ENCODE data around the gene LRRN1. TPM values are rescaled to one million over a fixed set of nuclear protein-coding genes. Genes with fewer than 3 reads are reported as not detected.

Gene LRRN1
- total and polyA plus RNA-seq, 7 donors: 0.29 to 12.6 (median 5.1) TPM

- intact Hi-C loops (cut with DNase I): no loop called here
- no peaks in the 10 kb centered on the region for H3K27me3 ChIP-seq (ENCODE audit: insufficient read depth in 3 of 3, low read length in 2 of 3)
- no peak for TF ChIP-seq CTCF (IDR thresholded peaks at IDR 0.05)
- no peaks in the 10 kb centered on the region for H3K36me3 ChIP-seq (ENCODE audit: insufficient read depth in 1 of 2, low read depth in 1 of 2)
- no peaks in the 10 kb centered on the region for H3K9me3 ChIP-seq
- H3K27ac ChIP-seq: no peak overlapping the region
- H3K4me3 ChIP-seq: no peak overlapping the region
- DNase-seq: no peak
- no peak for ATAC-seq
- 80 to 95% (median 92%) methylated on average over 1 of the region's 1 CpG for WGBS, 3 donors
- H3K4me1 ChIP-seq: no peaks in the 10 kb centered on the region
Observed at GRCh38 chr3:3853544-3853943, 54.3 kb downstream of the LRRN1 start.

GRCh38 chr3:3855056-3855455 is 55.8 kb downstream of the LRRN1 start:
- no peaks in the 10 kb centered on the region for H3K4me1 ChIP-seq
- H3K27me3 ChIP-seq (ENCODE audit: insufficient read depth in 3 of 3, low read length in 2 of 3): no peaks in the 10 kb centered on the region
- ATAC-seq (no peak), DNase-seq (no peak)
- intact Hi-C loops (cut with DNase I): no loop called here
- no peaks in the 10 kb centered on the region for H3K36me3 ChIP-seq (ENCODE audit: insufficient read depth in 1 of 2, low read depth in 1 of 2)
- H3K27ac ChIP-seq: no peak overlapping the region
- H3K9me3 ChIP-seq: no peaks in the 10 kb centered on the region
- no peak for TF ChIP-seq CTCF (IDR thresholded peaks at IDR 0.05)
- no peak overlapping the region for H3K4me3 ChIP-seq

GRCh38 chr3:3860235-3860634 is 61.0 kb downstream of the LRRN1 start:
- no peaks in the 10 kb centered on the region for H3K9me3 ChIP-seq
- no peak overlapping the region for H3K27ac ChIP-seq
- TF ChIP-seq CTCF (IDR thresholded peaks at IDR 0.05): no peak
- DNase-seq: no peak
- WGBS, 3 donors: 69 to 75% (median 71%) methylated on average over 2 of the region's 2 CpGs
- no peaks in the 10 kb centered on the region for H3K36me3 ChIP-seq (ENCODE audit: insufficient read depth in 1 of 2, low read depth in 1 of 2)
- H3K4me1 ChIP-seq: no peaks in the 10 kb centered on the region
- ATAC-seq: no peak
- no peaks in the 10 kb centered on the region for H3K27me3 ChIP-seq (ENCODE audit: insufficient read depth in 3 of 3, low read length in 2 of 3)
- intact Hi-C loops (cut with DNase I): no loop called here
- no peak overlapping the region for H3K4me3 ChIP-seq

GRCh38 chr3:3862534-3862933 is 63.3 kb downstream of the LRRN1 start:
- H3K27me3 ChIP-seq (ENCODE audit: insufficient read depth in 3 of 3, low read length in 2 of 3): no peaks in the 10 kb centered on the region
- no peak overlapping the region for H3K4me3 ChIP-seq
- TF ChIP-seq CTCF (IDR thresholded peaks at IDR 0.05): no peak
- DNase-seq (no peak), ATAC-seq (no peak)
- no peaks in the 10 kb centered on the region for H3K4me1 ChIP-seq
- WGBS, 3 donors: 87 to 93% (median 91%) methylated on average over 5 of the region's 5 CpGs
- intact Hi-C loops (cut with DNase I): no loop called here
- H3K9me3 ChIP-seq: peaks cover 3% of the 10 kb centered on the region
- no peaks in the 10 kb centered on the region for H3K36me3 ChIP-seq (ENCODE audit: insufficient read depth in 1 of 2, low read depth in 1 of 2)
- no peak overlapping the region for H3K27ac ChIP-seq

- intact Hi-C loops (cut with DNase I): no loop called here
- Histone ChIP-seq H3K27ac (no peak overlapping the region), H3K36me3 (ENCODE audit: insufficient read depth in 1 of 2, low read depth in 1 of 2) (no peaks in the 10 kb centered on the region), H3K4me1 (no peaks in the 10 kb centered on the region), H3K4me3 (no peak overlapping the region), H3K9me3 (no peaks in the 10 kb centered on the region), H3K27me3 (ENCODE audit: insufficient read depth in 3 of 3, low read length in 2 of 3) (no peaks in the 10 kb centered on the region)
- 59 to 66% (median 65%) methylated on average over 8 of the region's 8 CpGs for WGBS, 3 donors
- DNase-seq (no peak), ATAC-seq (no peak)
- no peak for TF ChIP-seq CTCF (IDR thresholded peaks at IDR 0.05)
Observed at GRCh38 chr3:3875491-3875890, 76.3 kb downstream of the LRRN1 start.
